Measurements from ENCODE around the gene SNRNP200.

DNA sequence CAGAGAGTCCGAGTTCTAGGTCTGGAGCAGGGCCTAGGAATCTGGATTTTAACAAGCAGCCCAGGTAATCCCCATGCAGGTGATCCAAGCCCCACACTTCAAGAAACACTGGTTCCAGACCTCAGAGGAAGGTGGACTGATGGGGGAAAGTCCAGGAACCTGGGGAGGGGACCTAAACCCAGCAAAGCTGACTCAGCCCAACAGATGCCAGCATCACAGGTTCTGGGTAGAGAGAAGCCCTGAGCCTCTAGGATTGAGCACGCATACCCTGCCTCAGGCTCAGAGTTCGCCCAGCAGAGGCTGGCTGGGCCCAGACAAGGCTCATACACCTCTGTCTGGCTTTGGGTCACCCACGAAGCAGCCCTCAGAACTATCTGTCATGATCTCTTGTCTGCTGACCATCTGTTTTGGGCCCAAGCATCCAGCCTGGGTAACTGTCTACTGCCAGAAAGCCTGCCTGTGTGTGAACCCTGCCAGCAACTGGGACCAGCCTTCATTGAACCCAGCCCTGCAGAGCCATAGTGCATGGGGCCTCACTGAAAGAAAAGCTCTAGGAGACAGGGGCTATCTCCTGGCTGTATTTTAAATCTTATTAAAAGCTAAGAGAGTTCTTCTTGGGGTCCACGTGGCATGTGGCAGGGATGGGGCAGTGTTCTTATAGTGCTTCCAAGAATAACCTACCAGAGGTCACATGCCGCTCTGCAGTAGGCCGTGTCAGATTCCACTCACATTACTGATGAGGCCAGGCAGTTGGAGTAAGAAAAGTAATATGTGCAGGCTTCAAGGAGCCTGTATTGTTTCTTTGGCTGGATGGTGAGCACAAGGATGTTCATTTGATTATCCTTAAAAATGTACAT lies 47.0 kb downstream of the SNRNP200 start:
- TF ChIP-seq, protein P1, sequence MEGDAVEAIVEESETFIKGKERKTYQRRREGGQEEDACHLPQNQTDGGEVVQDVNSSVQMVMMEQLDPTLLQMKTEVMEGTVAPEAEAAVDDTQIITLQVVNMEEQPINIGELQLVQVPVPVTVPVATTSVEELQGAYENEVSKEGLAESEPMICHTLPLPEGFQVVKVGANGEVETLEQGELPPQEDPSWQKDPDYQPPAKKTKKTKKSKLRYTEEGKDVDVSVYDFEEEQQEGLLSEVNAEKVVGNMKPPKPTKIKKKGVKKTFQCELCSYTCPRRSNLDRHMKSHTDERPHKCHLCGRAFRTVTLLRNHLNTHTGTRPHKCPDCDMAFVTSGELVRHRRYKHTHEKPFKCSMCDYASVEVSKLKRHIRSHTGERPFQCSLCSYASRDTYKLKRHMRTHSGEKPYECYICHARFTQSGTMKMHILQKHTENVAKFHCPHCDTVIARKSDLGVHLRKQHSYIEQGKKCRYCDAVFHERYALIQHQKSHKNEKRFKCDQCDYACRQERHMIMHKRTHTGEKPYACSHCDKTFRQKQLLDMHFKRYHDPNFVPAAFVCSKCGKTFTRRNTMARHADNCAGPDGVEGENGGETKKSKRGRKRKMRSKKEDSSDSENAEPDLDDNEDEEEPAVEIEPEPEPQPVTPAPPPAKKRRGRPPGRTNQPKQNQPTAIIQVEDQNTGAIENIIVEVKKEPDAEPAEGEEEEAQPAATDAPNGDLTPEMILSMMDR (IDR thresholded peaks at IDR 0.05): no peak
- TF ChIP-seq POLR2A (IDR thresholded peaks at IDR 0.05): no peak
